SU-DHL-6 (cell line): ENCODE data around the gene ACSL3.

Experiments used
- H2AFZ ChIP-seq: fragments of 200-600 bp; sonication (generic); 2 replicates; pipeline ENCODE4 v1.6.1; 2014; ENCODE audit warnings: low read depth, mild to moderate bottlenecking, moderate library complexity, mixed read lengths, antibody characterized with exemption, low read length; ENCODE audit not compliant: severe bottlenecking
- H3F3A ChIP-seq: fragments of 200-600 bp; shearing (Covaris generic); 2 replicates; pipeline ENCODE4 v1.6.0; 2016; ENCODE audit warnings: antibody characterized with exemption, mild to moderate bottlenecking; ENCODE audit not compliant: insufficient read depth
- H3K27ac ChIP-seq: fragments of 200-600 bp; sonication (generic); 2 replicates; pipeline ENCODE4 v1.5.1; 2016; ENCODE audit warnings: low read depth, mild to moderate bottlenecking, low read length, moderate library complexity, mixed read lengths
- H3K27me3 ChIP-seq: fragments of 200-600 bp; sonication (generic), shearing (Covaris generic); 2 replicates; pipeline ENCODE4 v1.6.0; 2014; ENCODE audit warnings: mild to moderate bottlenecking, low read length
- H3K36me3 ChIP-seq: fragments of 200-600 bp; sonication (generic); 2 replicates; pipeline ENCODE4 v1.6.1; 2014; ENCODE audit warnings: mild to moderate bottlenecking, low read length, mixed read lengths
- H3K4me2 ChIP-seq: fragments of 300-600, 200-600 bp; shearing (Covaris generic), sonication (generic); 2 replicates; pipeline ENCODE4 v1.6.0; 2014; ENCODE audit warnings: low read length, low read depth, mild to moderate bottlenecking; ENCODE audit not compliant: poor library complexity, severe bottlenecking
- H3K4me3 ChIP-seq: fragments of 200-600 bp; sonication (generic); 2 replicates; pipeline ENCODE4 v1.5.1; 2014; ENCODE audit warnings: antibody characterized with exemption, low read length, mild to moderate bottlenecking, mixed read lengths; ENCODE audit not compliant: insufficient read depth, poor library complexity, severe bottlenecking
- H3K79me2 ChIP-seq: fragments of 200-600 bp; sonication (generic); 2 replicates; pipeline ENCODE4 v1.6.1; 2014; ENCODE audit warnings: mild to moderate bottlenecking, low read length, moderate library complexity; ENCODE audit not compliant: insufficient read depth
- H3K9ac ChIP-seq: fragments of 200-600 bp; sonication (generic); 2 replicates; pipeline ENCODE4 v1.7.0; 2014; ENCODE audit warnings: mild to moderate bottlenecking, low read length
- H3K9me2 ChIP-seq: fragments of 200-600 bp; sonication (generic); replicated peaks from 2 replicates; pipeline ENCODE4 v1.6.1; 2014; ENCODE audit warnings: low read length; ENCODE audit not compliant: insufficient read depth
- H3K9me3 ChIP-seq: fragments of 200-600 bp; sonication (generic); 2 replicates; pipeline ENCODE4 v1.6.1; 2014; ENCODE audit warnings: low read length, mixed read lengths; ENCODE audit not compliant: insufficient read depth
- H4K20me1 ChIP-seq: fragments of 200-600 bp; sonication (generic); 2 replicates; pipeline ENCODE4 v1.6.1; 2014; ENCODE audit warnings: low read depth, mild to moderate bottlenecking, antibody characterized with exemption, low read length, moderate library complexity, mixed read lengths
- CTCF ChIP-seq: fragments of 200-600 bp; sonication (generic); IDR thresholded peaks from one replicate; pipeline ENCODE4 v1.5.1; 2017; ENCODE audit warnings: antibody characterized with exemption, mild to moderate bottlenecking, low read length, moderate library complexity; ENCODE audit not compliant: insufficient read depth, poor library complexity, severe bottlenecking
- EZH2phosphoT487 ChIP-seq: fragments of 200-600 bp; sonication (generic), shearing (Covaris generic); conservative IDR thresholded peaks from 2 replicates; pipeline ENCODE4 v1.6.1; 2018; ENCODE audit warnings: mild to moderate bottlenecking, antibody characterized with exemption, low read length, moderate library complexity, mixed read lengths

Gene ACSL3

GRCh38 chr2:222930862-222931261 lies 70.0 kb downstream of the ACSL3 start:
- Histone ChIP-seq H3K36me3 (peaks cover 26% of the 10 kb centered on the region; the same call in 1 of the 2 replicates), H3K9me2 (no peaks in the 10 kb centered on the region), H3K27me3 (no peaks in the 10 kb centered on the region), H3K27ac (no peak overlapping the region), H3K9me3 (no peaks in the 10 kb centered on the region), H3K4me2 (no peak overlapping the region), H3K4me3 (no peak overlapping the region), H2AFZ (no peak overlapping the region), H3K9ac (no peak overlapping the region), H4K20me1 (no peaks in the 10 kb centered on the region), H3K79me2 (no peaks in the 10 kb centered on the region), H3F3A (no peaks in the 10 kb centered on the region)
- no peak for TF ChIP-seq CTCF
- TF ChIP-seq EZH2phosphoT487 = no peak

GRCh38 chr2:222931659-222932058 lies 70.8 kb downstream of the ACSL3 start:
- Histone ChIP-seq H3K79me2 (no peaks in the 10 kb centered on the region), H3K36me3 (peaks cover 30% of the 10 kb centered on the region; the same call in 1 of the 2 replicates)

GRCh38 chr2:222933458-222933857 lies 72.6 kb downstream of the ACSL3 start:
- Histone ChIP-seq H3K36me3 (peaks cover 37% of the 10 kb centered on the region), H3K27ac (no peak overlapping the region), H3K27me3 (no peaks in the 10 kb centered on the region), H3K9me3 (no peaks in the 10 kb centered on the region), H3K9me2 (no peaks in the 10 kb centered on the region), H3K4me3 (no peak overlapping the region), H2AFZ (no peak overlapping the region), H3K9ac (no peak overlapping the region), H4K20me1 (no peaks in the 10 kb centered on the region), H3F3A (no peaks in the 10 kb centered on the region; the same call in 1 of the 2 replicates), H3K4me2 (no peak overlapping the region), H3K79me2 (no peaks in the 10 kb centered on the region)
- no peak for TF ChIP-seq CTCF
- no peak for TF ChIP-seq EZH2phosphoT487

More at GRCh38 chr2:222931659-222932058, 70.8 kb downstream of the ACSL3 start:
- H2AFZ ChIP-seq = no peak overlapping the region
- TF ChIP-seq CTCF = no peak
- no peak for TF ChIP-seq EZH2phosphoT487
- H3K9me3 ChIP-seq = no peaks in the 10 kb centered on the region
- no peaks in the 10 kb centered on the region for H3K27me3 ChIP-seq
- H3K4me2 ChIP-seq = no peak overlapping the region
- H4K20me1 ChIP-seq = no peaks in the 10 kb centered on the region
- H3K9ac ChIP-seq = no peak overlapping the region
- no peak overlapping the region for H3K27ac ChIP-seq
- H3K9me2 ChIP-seq = no peaks in the 10 kb centered on the region
- no peaks in the 10 kb centered on the region for H3F3A ChIP-seq
- no peak overlapping the region for H3K4me3 ChIP-seq
